ENCODE results near the gene THOP1.

- TF ChIP-seq POLR2A (IDR thresholded peaks at IDR 0.05; ENCODE audit: extremely low read depth, insufficient read length) (no peak), CTCF (IDR thresholded peaks at IDR 0.05; ENCODE audit: low read depth, low read length) (no peak)
- TF ChIP-seq, protein P1, sequence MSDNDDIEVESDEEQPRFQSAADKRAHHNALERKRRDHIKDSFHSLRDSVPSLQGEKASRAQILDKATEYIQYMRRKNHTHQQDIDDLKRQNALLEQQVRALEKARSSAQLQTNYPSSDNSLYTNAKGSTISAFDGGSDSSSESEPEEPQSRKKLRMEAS (IDR thresholded peaks at IDR 0.05; ENCODE audit: low read depth, low read length) = no peak
Measured at GRCh38 chr19:2837430-2837829, 52.1 kb downstream of the THOP1 start.

All from NB4 (cell line).